ENCODE results near the gene BTBD9.
"Not testable (repeated sequence)": the region's sequence is repeated elsewhere in the genome, so short reads cannot be mapped to it uniquely, and the experiment has no call there.

Gene BTBD9

DNA sequence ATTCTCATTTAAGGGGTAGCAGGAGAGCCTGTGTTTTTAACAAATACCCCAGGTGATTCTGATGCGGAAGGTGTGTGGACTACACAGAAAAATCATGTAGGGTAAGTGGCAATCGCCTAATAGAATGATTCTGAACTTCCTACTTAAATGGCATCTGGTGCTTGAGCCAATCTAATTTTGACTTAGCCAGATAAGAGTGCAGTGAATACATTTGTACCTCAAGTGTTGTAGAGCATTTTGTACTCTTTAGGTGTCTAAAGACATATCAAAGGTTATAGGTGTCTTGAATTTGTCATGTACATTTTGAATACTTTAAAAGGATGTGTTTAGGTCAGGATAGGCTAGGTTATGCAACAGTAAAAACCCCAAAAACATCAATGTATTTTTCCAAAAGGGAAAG is 10.0 kb upstream of the BTBD9 start:
- DNase-seq (ENCODE audit: low spot score) (no peak), FAIRE-seq (no peak)

DNA sequence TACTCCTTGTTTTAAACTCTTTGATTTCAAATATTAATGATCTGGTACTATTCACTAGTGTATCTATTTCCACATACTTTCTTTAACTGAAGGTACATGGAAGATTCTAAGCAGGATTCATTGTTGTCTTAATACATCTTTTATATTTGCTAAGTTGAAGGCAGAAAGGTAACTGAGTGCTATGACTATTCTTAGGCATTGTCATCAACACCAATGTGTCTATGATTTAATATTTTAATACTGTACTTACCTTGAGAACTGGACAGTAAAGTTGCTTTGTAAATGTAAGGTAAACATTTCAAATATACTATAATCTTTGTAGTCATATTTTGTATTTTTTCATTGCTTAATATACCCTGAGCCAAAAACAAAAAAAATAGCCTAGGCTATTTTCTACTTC is 8.9 kb upstream of the BTBD9 start:
- no peak for FAIRE-seq
- DNase-seq (ENCODE audit: low spot score): no peak

DNA sequence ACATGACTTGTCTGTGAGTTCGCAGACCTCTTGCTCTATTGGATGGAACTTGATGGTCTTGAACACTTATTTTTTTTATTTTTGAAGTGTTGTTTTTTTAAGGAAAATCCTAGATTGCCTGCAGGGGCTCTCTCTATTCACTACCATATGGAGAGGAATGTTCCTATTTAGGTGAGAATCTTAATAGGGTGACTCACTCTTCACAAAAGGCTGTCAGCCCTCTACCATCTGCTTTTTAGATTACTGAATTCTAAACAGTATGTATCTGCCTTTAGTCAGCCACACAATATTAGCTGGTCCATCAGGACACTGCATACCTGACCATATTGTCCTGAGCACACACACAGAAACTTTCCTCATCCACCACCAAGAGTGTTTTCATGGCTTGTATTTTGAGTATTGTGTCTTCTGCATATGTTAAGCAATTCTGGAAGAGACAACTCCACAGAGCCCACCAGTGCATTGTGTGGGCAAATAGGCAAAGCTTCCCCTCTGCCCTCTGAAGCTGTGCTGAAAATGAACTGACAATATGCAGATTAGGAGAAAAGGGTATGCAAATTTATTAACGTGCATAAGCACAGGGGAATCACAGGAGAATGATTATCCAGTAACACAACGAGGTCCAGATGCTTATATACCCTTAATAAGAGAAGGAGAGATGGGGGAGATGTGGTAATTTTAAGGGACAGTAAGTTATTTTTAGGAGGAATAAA is 6.6 kb upstream of the BTBD9 start:
- FAIRE-seq (no peak), DNase-seq (ENCODE audit: low spot score) (no peak)

DNA sequence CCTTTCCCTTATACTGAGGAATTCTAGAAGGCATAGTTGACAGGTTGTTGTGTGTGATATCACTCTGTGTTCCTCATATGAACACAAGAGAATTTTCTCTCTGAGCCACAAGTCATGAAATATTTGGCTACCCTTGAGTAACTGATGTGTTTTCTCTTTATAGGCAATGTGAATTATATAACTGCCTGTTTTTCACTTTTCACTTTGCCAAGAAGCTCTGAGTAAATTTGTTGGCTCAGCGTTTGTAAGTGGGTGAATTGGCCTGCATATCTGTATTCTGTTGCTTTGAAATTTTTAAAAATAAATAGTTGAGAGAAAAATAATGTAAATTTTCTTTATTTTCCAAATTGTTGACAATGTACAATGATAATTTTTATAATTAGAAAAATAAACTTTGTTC is 5.2 kb upstream of the BTBD9 start:
- FAIRE-seq (no peak), DNase-seq (ENCODE audit: low spot score) (no peak)

DNA sequence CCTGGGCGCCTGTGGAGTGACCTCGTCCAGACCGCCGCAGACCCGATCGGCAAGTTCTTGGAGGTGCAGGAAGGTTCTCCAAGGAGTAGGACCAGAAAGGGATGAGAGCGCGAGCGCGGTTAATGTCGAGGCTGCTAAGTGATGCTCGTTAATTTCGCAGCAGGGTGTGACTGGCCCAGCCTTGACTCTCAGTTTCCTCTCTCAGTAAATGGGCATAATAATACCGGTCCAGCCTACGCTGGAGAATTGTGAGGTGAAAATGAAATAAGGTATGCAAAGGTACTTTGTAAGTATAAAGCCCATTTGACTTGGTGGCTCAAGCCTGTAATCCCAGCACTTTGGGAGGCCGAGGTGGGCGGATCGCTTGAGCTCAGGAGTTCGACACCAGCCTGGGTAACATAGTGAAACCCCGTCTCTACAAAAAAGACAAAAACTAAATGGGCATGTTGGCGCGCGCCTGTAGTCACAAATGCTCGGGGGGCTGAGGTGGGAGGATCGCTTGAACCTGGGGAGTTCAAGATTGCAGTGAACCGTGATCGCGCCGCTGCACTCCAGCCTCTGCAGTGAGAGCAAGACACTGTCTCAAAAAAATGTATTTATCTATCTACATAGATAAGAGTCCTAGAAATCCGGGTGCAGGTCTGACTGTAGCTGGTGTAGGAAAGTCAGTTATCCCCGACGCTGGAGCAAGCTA is 634 bp upstream of the BTBD9 start:
- DNase-seq (ENCODE audit: low spot score) (no peak), FAIRE-seq (no peak)

DNA sequence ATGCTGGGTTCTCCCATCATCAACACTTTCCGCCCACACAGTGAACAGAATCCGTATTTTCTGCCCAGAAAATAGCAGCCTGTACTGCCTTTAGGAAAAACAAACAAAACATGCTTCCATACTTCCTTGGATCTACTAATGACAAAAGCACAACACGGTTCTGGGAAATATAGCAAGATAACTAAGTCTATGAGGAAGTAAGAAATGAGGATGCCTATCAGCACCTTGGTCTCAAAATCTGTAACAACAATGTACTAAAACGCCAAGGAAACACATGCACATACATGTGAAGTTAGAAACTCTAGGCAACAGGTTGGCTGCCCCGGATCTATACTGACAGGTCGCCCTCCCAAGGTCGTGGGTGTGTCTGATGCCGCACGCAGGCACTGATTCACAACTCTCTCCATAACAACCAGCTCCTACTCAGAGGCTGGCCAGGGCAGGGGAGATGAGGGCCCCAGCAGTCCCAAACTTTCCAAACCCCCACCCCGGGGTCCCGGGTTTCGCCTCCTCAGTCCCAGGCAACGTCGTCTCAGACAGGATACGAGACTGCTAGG is 710 bp downstream of the BTBD9 start:
- DNase-seq (ENCODE audit: low spot score) (peak; percentile 49), FAIRE-seq (no peak)

DNA sequence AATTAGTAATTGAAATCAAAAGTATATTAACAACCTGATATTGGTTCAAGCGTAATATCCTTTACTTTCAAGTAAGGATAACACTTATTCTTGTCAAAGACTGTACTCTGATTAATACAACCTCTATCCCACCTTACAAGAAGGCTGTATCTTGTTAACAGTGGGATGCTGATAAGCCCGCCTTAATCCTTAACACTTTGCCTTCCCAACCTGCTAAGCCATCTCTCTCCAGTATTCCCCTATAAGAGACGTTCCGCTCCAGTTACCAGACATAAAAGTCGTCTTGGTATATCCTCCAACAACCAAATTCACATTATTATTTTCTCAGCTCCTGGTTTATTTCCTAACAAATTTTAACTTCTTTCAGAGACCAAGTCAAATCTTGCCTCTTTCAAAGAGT is 2.0 kb downstream of the BTBD9 start:
- FAIRE-seq (no peak), DNase-seq (ENCODE audit: low spot score) (no peak)

DNA sequence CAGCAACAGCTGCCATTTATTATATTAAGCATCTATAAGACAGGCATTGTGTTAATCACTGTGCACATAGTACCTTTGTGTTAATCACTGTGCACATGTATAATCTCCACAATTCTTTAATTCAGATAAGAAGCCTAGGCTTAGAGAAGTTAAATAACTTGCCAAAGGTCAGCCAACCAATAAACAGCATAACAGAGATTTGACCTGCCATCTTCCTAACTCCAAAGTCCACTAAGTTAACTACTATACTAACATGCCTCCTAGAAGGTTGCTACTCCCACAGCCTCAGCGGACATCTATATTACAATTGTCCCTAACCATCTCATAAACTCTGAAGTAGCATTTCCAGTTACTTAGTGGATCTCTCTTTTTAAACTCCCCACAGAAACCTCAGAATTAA is 3.7 kb downstream of the BTBD9 start:
- DNase-seq (ENCODE audit: low spot score) (no peak), FAIRE-seq (no peak)

DNA sequence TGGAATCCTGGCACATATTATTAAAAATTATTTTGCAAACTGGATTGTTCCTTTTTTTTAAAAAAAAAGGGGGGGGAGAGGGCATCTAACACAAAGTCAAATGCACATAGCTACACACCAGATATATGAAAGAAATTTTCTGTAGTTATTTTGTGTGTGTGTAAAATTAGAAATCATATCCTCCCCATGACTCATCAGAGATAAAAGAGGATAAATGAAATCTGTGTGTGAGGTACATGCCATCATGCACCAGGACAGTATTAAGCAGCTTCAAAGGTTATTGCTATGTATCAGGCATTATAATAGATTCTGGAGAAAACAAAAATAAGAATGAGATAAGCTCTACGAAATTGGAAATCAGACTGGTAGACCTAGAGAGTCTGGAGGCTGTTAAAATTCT is 5.2 kb downstream of the BTBD9 start:
- FAIRE-seq (no peak), DNase-seq (ENCODE audit: low spot score) (no peak)

DNA sequence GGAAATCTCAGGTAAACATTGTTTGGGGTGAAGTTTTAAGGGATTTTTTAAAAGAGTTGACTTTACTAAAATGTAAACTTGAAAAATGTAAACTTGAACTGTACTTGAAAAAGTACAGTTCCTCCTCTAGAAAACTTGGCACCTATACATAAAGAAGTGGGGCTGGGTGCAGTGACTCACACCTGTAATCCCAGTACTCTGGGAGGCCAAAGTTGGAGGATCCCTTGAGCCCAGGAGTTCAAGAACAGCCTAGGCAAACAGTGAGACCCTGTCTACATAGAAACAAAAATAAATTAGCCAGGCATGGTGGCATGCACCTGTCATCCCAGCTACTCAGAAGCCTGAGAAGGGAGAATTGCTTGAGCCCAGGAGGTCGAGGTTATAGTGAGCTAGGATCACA is 7.2 kb downstream of the BTBD9 start:
- DNase-seq (ENCODE audit: low spot score) (no peak), FAIRE-seq (no peak)

DNA sequence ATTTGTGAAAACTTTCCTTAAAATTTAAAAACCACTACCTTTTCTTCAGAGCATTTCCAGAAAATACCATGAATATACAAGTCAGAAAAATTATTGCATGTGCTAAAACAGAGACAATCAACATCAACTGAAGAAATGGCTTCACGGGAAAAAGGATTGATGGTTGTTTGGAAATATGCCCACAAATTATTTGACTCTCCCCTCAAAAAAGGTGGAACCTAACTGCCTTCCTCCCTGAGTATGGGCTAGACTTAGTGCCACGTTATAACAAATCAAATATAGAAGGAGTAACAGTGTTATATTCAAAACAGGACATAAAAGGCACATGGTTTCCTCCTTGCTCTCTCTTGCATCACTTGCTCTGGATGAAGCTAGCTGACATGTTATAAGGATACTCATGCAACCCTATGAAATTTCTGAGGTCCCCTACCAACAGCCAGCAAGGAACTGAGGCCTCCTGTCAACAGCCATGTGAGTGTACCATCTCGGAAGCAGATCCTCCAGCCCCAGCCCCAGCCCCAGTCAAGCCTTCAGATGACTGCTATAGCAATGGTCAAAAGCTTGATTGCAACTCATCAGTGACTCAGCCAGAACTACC is 8.4 kb downstream of the BTBD9 start:
- DNase-seq (ENCODE audit: low spot score): no peak
- FAIRE-seq: no peak

DNA sequence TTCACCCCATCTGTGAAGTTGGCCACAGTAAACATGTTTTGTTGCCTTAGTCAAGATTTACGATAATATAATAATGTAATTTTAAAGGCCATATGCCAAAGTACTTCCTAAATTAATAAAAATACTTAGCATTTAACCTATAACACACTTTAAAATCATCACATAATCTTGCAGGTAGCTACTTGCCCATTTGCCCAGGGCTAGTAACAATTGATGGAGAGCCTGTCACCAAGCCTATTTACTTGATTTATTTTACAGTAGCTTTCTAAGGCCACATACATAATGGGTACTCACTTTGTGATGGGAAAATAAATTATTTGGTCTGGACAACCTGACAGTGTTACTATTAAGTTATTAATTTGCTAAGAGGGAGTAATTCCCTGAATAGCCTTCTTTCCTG is 14.5 kb downstream of the BTBD9 start:
- FAIRE-seq (no peak), DNase-seq (ENCODE audit: low spot score) (no peak)

DNA sequence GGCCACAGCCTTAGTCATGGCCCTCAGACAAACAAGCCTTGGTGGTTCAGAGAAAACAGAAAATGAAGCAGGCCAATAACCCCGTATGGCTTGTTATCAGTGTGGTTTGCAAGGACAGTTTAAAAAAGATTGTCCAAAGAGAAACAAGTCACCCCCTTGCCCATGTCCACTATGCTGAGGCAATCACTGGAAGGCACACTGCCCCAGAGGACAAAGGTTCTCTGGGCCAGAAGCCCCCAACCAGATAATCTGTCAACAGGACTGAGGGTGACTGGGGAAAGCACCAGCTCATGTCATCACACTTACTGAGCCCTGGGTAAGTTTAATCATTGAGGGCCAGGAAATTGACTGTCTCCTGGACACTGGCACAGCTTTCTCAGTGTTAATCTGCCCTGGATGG is 20.4 kb downstream of the BTBD9 start:
- not testable (repeated sequence) for FAIRE-seq; DNase-seq (ENCODE audit: low spot score)

DNA sequence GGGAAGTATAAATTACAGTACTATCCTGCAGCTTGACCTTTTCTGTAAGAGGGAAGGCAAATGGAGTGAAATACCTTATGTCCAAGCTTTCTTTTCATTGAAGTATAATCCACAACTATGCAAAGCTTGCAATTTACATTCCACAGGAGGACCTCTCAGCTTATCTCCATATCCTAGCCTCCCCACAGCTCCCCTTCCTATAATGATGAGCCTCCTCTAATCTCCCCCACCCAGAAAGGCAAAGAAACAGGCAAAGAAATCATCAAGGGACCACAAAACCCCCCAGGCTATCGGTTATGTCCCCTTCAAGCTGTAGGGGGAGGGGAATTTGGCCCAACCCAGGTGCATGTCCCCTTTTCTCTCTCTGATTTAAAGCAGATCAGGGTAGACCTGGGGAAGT is 21.4 kb downstream of the BTBD9 start:
- not testable (repeated sequence) for FAIRE-seq; DNase-seq (ENCODE audit: low spot score)

DNA sequence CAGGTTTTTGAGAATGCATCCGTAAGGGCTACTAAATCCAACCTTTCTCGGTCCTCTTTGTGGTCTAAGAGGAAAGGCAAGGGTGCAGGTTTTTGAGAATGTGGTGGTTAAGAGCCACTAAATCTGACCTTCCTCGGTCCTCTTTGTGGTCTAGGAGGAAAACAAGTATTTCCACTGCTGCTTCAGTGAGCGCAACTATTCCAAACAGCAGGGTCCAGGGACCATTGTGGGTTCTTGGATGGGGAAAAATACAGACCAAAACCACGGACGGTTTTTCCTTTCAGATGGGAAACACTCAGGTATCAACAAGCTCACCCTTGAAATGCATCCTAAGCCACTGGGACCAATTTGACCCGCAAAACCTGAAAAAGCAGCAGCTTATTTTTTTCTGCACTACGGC is 21.9 kb downstream of the BTBD9 start:
- FAIRE-seq (no peak), DNase-seq (ENCODE audit: low spot score) (no peak)

DNA sequence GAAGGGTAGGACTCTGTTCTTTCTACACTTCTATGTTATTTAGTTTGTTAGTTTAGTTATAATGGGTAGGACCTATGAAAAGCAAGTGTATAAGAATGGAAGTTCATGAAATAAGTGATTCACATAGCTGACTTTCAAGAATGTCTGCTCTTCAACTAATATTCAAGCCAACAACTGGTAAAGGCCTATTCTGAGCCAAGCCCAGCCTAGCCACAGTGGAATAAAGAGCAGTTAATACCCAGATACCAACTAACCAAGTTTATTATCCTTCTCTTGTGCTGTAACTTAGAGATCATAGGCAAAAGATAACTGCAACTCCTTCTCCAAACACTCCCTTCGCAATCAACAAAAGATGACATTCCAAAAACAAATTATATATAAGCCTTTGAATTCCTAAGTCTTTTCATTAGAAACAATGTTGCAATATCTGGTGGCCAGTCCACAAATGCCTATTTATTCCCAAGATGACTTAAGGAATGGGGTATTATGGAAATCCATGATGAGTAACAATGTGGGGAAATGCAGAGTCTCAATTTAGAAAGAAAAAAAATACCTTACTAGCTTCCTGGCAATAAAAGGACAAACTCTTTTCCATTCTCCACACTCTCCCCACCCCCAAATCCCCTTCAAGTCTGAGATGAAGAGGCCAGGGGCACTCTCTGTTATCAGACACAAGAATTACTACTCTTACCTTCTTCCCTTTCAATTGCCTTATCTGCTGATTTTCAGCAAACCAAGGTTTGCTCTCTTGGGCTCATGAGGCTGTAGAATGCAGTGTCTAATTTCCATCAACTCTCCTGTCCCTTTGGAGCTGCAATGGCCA is 27.4 kb downstream of the BTBD9 start:
- FAIRE-seq (no peak), DNase-seq (ENCODE audit: low spot score) (no peak)

DNA sequence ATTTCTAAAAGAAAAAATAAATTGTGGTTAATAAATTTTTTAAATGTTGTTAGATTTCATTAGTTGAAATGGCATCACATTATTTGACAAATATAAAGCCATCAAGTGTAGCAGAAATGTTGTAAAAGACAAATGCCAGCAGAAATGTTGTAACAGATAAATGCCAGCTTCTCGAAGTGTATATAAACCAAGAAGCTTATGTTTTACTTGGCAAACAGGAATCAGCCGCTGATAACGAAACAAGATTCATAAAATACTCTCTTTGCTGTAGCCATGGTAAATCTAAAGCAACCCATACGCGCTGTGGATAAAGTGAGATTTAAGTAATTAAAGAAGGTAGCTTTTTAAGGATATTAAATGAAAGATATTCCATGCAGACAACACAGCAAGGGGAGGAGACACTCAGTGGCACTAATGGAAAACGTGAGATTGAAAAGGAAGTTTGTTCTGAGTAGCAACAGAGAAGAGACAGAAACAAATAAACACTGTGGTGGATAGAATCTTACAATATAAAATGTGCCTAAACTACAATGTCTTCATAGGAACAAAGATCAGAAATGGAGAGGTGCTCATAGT is 29.6 kb downstream of the BTBD9 start:
- DNase-seq (ENCODE audit: low spot score): no peak
- FAIRE-seq: no peak

DNA sequence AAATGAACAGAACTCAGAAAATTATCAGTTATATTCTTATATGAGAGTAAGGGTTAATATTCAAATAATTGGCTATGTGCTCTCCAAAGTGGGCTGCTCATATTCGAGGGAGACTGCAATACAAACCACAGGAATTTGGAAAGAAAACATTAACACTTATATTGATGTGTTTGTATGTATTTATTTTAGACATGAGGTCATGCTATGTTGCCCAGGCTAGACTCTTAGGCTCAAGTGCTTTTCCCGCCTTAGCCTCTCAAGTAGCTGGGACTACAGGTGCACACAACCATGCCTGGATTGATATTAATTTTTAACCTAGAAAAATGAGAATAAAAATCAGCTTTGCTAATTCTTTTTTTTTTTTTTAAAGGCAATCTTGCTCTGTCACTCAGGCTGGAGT is 35.0 kb downstream of the BTBD9 start:
- DNase-seq (ENCODE audit: low spot score): no peak
- FAIRE-seq: no peak

DNA sequence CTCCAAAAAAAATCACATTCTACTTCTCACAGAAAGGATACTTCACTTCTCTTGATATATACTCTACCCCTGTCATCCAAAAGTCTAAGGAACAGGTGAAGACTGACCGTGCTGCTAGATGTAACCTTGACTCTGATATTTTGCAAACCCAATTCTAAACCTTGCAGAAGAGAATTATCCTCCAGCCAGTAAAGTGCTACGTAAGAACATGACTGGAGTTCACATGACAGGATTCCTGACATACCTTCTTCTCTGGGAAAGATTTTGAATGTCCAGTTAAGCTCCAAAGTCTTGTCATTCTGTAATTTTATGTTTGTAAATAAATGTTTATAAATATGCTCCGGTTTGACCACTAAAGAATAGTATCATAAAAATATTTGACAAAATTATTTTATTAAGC is 35.8 kb downstream of the BTBD9 start:
- DNase-seq (ENCODE audit: low spot score): no peak
- FAIRE-seq: no peak

DNA sequence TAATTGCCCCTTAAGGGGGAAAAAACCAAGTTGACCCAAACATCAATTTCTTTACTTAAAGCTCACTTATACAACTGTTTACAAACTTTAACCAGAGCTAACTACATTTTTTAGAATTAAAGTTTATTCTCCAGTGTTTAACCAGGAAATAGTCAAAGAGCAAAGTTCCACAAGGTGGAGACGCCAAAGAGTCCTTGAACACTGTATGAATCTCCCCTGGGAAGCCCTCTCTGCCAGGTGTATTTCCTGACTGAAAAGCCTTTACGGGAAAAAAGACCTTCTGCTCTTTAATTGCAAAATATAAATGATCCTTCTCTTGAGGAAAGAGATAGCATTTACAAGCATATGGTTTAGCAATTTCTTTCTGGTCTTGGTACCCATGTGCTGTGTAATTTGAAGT is 36.2 kb downstream of the BTBD9 start:
- DNase-seq (ENCODE audit: low spot score) (no peak), FAIRE-seq (no peak)

DNA sequence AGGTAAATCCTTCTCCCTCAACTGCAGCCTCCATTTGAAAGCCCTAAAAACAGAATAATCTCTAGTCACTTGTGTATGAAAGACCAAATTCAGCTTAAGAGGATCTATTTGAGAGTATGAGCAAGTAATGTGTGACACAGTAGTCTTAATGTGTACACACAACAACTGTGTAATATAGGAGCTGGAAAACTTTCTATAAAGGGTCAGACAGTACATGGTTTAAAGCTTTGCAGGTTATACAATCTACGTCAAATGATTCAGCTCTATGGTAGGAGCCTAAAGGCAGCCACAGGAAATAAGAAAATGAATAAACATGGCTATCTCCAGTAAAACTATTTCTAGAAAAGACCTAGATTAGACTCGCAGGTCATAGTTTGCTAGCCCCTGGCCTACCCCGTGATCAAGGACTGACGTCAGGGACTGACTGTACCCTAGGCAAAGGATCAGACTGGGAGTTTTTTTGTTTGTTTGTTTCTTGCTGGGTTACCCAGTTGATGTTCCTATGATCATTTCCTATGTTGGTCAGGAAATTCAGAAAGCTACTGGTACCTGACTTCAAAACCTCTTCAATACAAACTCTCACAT is 39.7 kb downstream of the BTBD9 start:
- DNase-seq (ENCODE audit: low spot score) (no peak), FAIRE-seq (no peak)

Data from urothelium cell line (cell line).